ENCODE measurements around the gene KRTDAP. TPM values are rescaled to one million over a fixed set of nuclear protein-coding genes. Genes with fewer than 3 reads are reported as not detected.

KRTDAP gene
- total and polyA plus RNA-seq, 2 donors (not counting 3 experiments of a cell fraction or from before 2014, with no cell fraction given), result not detected

GRCh38 chr19:35513628-35514281 lies 23.5 kb upstream of the KRTDAP start, which contains the start of gene DMKN:
DMKN (minus strand) TSS chr19:35513649; CDS start chr19:35513475, 174 bp downstream.
- H3K9me1 ChIP-seq (replicated peaks; ENCODE audit: control insufficient read depth, extremely low read depth, insufficient read depth, low read length), result no peaks in the 10 kb centered on the region
- H3K79me2 ChIP-seq (ENCODE audit: control insufficient read depth, insufficient read depth, low read length), result no peaks in the 10 kb centered on the region
- POLR2A ChIA-PET, result no interaction called here
- H3K9me3 ChIP-seq (replicated peaks; ENCODE audit: control insufficient read depth, insufficient read depth, low read length), result no peaks in the 10 kb centered on the region
- H3K4me2 ChIP-seq (ENCODE audit: insufficient read depth, low read length), result no peak within 1 kb of the TSS
- intact Hi-C loops (cut with micrococcal nuclease), result no loop called here
- TF ChIP-seq POLR2AphosphoS5 (IDR thresholded peaks at IDR 0.05; ENCODE audit: insufficient read depth, low read depth, low read length), result no peak
- TF ChIP-seq, protein P1, sequence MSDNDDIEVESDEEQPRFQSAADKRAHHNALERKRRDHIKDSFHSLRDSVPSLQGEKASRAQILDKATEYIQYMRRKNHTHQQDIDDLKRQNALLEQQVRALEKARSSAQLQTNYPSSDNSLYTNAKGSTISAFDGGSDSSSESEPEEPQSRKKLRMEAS (IDR thresholded peaks at IDR 0.05; ENCODE audit: insufficient read depth, insufficient read length), result no peak
- no peak for FAIRE-seq
- no peaks in the 10 kb centered on the region for H3K4me1 ChIP-seq (ENCODE audit: control insufficient read depth, extremely low read depth, insufficient read depth, low read length)
- CTCF ChIA-PET, result no interaction called here
- BruUV-seq (replicated peaks), result no TSS peak
- H3K4me3 ChIP-seq (replicated peaks in 1 of 3; ENCODE audit: insufficient read depth in 1 of 3, low read depth in 1 of 3, low read length in 3 of 3), result no peak within 1 kb of the TSS
- dilution Hi-C loops (cut with MboI; ENCODE audit: extremely low pct_ligation_motif_present, low sequenced_read_pairs), result no loop called here
- no peak within 1 kb of the TSS for H3K27ac ChIP-seq (ENCODE audit: insufficient read depth, low read depth, low read length)
- no peak within 1 kb of the TSS for H2AFZ ChIP-seq (ENCODE audit: low read depth, low read length)
- no peaks in the 10 kb centered on the region for H3K36me3 ChIP-seq (ENCODE audit: control insufficient read depth in 2 of 2, extremely low read depth in 1 of 2, insufficient read depth in 2 of 2, low read length in 2 of 2)
- H4K20me1 ChIP-seq (replicated peaks; ENCODE audit: control insufficient read depth, extremely low read depth, insufficient read depth, low read length), result no peaks in the 10 kb centered on the region
- H3K9ac ChIP-seq (replicated peaks; ENCODE audit: extremely low read depth, insufficient read depth, low read length), result no peak within 1 kb of the TSS
- DNase-seq (ENCODE audit: low read depth, low spot score), result no peak
- H3K27me3 ChIP-seq (ENCODE audit: control insufficient read depth in 2 of 2, insufficient read depth in 2 of 2, low read length in 2 of 2), result peaks cover 26 to 30% of the 10 kb centered on the region in 2 experiments

GRCh38 chr19:35512831-35513627 lies 22.8 kb upstream of the KRTDAP start:
- Histone ChIP-seq H3K9ac (replicated peaks; ENCODE audit: extremely low read depth, insufficient read depth, low read length) (no peak overlapping the region), H3K4me3 (replicated peaks in 1 of 3; ENCODE audit: insufficient read depth in 1 of 3, low read depth in 1 of 3, low read length in 3 of 3) (no peak overlapping the region), H3K9me3 (replicated peaks; ENCODE audit: control insufficient read depth, insufficient read depth, low read length) (no peaks in the 10 kb centered on the region), H3K79me2 (ENCODE audit: control insufficient read depth, insufficient read depth, low read length) (no peaks in the 10 kb centered on the region), H4K20me1 (replicated peaks; ENCODE audit: control insufficient read depth, extremely low read depth, insufficient read depth, low read length) (no peaks in the 10 kb centered on the region), H3K27ac (ENCODE audit: insufficient read depth, low read depth, low read length) (no peak overlapping the region), H3K4me1 (ENCODE audit: control insufficient read depth, extremely low read depth, insufficient read depth, low read length) (no peaks in the 10 kb centered on the region), H3K36me3 (ENCODE audit: control insufficient read depth in 2 of 2, extremely low read depth in 1 of 2, insufficient read depth in 2 of 2, low read length in 2 of 2) (no peaks in the 10 kb centered on the region), H3K9me1 (replicated peaks; ENCODE audit: control insufficient read depth, extremely low read depth, insufficient read depth, low read length) (no peaks in the 10 kb centered on the region), H2AFZ (ENCODE audit: low read depth, low read length) (no peak overlapping the region), H3K4me2 (ENCODE audit: insufficient read depth, low read length) (no peak overlapping the region), H3K27me3 (ENCODE audit: control insufficient read depth in 2 of 2, insufficient read depth in 2 of 2, low read length in 2 of 2) (peaks cover 29 to 37% of the 10 kb centered on the region in 2 experiments)
- dilution Hi-C loops (cut with MboI; ENCODE audit: extremely low pct_ligation_motif_present, low sequenced_read_pairs) (no loop called here), intact Hi-C loops (cut with micrococcal nuclease) (no loop called here)
- ChIA-PET CTCF (no interaction called here), POLR2A (no interaction called here)
- DNase-seq (ENCODE audit: low read depth, low spot score) (no peak), FAIRE-seq (no peak)
- TF ChIP-seq FOS (IDR thresholded peaks at IDR 0.05; ENCODE audit: borderline replicate concordance, insufficient read depth, low read length), result no peak
- no TSS peak for BruUV-seq (replicated peaks)
